ENCODE measurements around the gene MCF2.

DNA sequence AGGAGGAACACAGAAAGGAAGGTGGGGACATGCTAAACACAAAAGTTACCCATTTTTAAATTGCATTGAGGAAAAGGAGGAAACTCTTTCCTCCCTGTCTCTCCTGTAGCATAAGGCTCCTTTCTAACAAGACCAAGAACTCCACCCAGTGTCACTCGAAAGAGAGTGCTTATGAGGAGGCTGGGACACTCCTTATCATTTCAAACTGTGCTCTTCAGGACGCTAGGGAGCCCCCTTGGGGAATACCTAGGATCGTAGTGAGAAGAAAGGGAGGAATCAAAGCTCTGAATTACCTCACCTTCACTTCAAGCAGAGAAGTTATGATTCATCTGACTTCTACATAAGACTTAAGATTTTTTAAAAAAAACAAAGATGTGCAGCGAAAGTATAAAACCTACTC, 111.9 kb downstream of the MCF2 start:
- TF ChIP-seq POLR2A (IDR thresholded peaks at IDR 0.05; ENCODE audit: low read depth, low read length) = no peak
- TF ChIP-seq TAF1 (IDR thresholded peaks at IDR 0.05; ENCODE audit: low read depth, low read length) = no peak
- TF ChIP-seq POLR2AphosphoS5 (IDR thresholded peaks at IDR 0.05; ENCODE audit: low read depth, low read length) = no peak
